OCI-LY1 (cell line): Measurements from ENCODE around the gene EMP3.

Source experiments
- EZH2 ChIP-seq: fragments of 200-600 bp; sonication (generic), shearing (Covaris generic); IDR thresholded peaks from 2 replicates; pipeline ENCODE4 v1.8.0; 2017; ENCODE audit warnings: borderline replicate concordance, mixed run types, mild to moderate bottlenecking, antibody characterized with exemption, low read length, moderate library complexity, mixed read lengths
- TF ChIP-seq, protein P1 (sequence below): fragments of 200-600 bp; sonication (generic), shearing (Covaris generic); IDR thresholded peaks from 2 replicates; pipeline ENCODE4 v1.5.1; 2017; ENCODE audit warnings: mild to moderate bottlenecking, antibody characterized with exemption, low read length, moderate library complexity, mixed read lengths

DNA sequence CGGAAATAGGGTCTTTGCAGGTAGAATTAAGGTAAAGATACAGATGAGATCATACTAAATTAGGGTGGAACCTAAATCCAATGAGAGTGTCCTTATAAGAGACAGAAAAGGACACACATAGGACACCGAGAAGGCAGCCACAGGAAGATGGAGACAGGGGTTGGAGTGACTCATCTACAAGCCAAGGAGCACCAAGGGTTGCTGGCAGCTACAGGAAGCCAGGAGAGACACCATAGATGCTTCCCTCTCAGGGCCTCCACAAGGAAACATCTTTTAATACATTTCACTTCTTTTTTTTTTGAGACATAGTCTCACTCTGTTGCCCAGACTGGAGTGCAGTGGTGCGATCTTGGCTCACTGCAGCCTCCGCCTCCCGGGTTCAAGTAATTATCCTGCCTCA, 28.3 kb downstream of the EMP3 start:
- TF ChIP-seq, protein P1, sequence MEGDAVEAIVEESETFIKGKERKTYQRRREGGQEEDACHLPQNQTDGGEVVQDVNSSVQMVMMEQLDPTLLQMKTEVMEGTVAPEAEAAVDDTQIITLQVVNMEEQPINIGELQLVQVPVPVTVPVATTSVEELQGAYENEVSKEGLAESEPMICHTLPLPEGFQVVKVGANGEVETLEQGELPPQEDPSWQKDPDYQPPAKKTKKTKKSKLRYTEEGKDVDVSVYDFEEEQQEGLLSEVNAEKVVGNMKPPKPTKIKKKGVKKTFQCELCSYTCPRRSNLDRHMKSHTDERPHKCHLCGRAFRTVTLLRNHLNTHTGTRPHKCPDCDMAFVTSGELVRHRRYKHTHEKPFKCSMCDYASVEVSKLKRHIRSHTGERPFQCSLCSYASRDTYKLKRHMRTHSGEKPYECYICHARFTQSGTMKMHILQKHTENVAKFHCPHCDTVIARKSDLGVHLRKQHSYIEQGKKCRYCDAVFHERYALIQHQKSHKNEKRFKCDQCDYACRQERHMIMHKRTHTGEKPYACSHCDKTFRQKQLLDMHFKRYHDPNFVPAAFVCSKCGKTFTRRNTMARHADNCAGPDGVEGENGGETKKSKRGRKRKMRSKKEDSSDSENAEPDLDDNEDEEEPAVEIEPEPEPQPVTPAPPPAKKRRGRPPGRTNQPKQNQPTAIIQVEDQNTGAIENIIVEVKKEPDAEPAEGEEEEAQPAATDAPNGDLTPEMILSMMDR = no peak
- TF ChIP-seq EZH2 = no peak
